HG03066 (cell line): ENCODE data around the gene ASXL3.

Source experiments
- ATAC-seq: cut with Tn5 transposase; IDR thresholded peaks from one replicate; pipeline ENCODE4 v1.9.1; 2021; ENCODE audit warnings: low read depth; ENCODE audit not compliant: unreplicated experiment

The ASXL3 gene

DNA sequence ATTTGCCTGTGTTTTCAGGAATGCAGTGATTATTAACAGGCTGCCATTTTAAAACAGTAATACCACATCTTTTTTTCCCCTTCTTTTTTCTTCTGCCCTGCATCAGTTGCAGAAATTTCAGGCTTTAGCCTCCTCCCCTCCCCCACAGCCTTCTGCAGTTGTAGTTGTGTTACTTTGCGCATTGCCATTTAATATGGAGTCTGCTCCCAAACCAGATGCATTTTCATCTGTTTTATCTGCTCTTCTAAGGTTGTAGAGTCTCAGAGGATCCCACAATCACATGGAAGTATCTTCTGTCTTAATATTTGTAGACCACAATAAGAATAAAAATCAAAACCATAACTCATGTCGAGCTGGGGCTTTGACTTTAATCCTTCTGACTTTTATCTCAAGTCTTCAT lies 3.8 kb downstream of the ASXL3 start:
- ATAC-seq: no peak

- ATAC-seq: no peak
These were observed 5.9 kb downstream of the ASXL3 start for GRCh38 chr18:33583901-33584300.

DNA sequence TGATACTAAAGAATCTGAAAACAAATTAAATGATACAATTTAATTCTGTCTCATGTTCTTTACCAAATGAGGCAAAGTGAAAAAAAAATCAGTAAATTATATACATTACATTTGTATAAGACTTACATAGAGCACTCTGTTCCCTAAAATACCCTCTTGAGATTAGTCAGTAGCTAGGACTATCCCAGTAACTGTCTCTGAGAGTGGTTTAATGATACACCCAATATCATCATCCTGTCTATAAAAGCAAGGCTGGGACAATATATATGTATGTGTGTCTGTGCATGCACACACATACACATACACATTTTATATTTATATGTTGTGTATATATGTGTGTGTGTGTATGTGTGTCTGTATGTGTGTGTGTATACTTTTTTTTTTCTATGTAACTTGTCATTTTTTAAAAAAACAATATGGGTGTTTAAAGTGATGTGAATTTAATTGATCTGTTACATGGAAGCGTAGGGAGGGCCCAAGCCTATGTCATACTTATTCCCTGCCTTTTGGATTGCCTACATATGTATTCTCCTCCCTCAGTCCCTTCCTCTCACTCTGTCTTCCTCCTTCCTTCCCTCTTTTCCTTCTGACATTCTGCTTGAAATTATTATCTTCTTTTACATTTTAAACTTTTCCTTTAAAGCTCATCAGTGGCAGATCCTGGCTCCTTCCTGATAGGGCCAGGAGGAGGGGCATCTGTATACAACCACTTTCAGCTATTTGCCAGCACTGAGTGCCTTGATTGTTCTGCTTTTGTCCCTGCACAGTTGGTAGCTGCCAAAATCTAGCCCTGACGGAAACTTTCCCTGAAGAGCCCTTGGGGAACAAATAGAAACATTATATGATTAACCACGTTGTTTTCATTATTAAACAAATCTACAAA lies 6.8 kb downstream of the ASXL3 start:
- ATAC-seq: no peak

DNA sequence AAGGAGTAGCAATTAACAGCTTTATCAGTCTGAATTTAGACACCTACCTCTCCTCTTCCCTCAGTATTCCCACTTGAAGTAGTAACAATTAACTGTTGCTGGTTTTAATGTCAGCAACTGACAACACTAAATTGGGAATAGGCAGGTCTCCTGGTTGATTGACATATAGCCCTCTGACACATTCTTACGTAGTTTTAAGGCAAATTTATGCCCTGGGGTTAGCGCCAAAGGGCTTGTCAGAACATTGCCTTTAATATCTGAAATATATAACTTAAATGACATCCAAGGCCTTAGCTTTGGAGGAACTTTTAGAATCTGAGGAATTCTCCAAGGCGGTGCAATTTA lies 7.4 kb downstream of the ASXL3 start:
- no peak for ATAC-seq

- ATAC-seq: no peak
These were observed 10.3 kb downstream of the ASXL3 start for GRCh38 chr18:33588361-33588760.

GRCh38 chr18:33593261-33593660 lies 15.2 kb downstream of the ASXL3 start:
- no peak for ATAC-seq

- no peak for ATAC-seq
These were observed 16.8 kb downstream of the ASXL3 start for GRCh38 chr18:33594799-33595198.

DNA sequence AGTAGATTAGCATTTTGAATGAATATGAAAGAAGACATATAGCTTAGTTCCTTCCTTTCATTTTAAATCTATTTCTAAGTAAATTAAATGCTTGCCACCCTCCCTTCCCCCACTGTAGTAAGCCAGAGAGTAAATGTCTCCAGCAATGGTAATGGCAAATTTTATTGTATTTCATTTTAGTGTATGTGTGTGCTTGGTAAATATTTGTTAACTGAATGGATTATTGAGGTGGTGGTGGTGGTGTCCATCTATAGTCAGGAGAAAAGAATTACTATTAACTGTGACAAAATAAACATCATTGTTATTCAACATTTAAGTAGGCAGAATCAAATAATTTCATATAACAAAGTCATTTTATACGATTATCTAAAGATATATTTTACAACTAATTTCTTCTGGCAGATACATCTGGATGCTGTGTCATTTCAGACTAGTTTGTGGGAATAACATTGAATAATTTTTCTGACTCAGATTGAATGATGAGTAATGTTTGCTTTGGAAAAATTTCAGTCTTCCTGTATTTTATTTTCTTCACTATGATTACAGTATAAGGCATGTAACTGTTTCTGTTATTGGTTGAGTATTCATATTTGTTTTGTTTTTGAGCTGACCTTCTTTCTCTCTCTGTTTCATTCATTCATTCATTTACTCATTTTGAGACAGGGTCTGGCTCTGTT lies 18.3 kb downstream of the ASXL3 start:
- ATAC-seq: no peak

- no peak for ATAC-seq
These were observed 22.8 kb downstream of the ASXL3 start for GRCh38 chr18:33600846-33601245.

DNA sequence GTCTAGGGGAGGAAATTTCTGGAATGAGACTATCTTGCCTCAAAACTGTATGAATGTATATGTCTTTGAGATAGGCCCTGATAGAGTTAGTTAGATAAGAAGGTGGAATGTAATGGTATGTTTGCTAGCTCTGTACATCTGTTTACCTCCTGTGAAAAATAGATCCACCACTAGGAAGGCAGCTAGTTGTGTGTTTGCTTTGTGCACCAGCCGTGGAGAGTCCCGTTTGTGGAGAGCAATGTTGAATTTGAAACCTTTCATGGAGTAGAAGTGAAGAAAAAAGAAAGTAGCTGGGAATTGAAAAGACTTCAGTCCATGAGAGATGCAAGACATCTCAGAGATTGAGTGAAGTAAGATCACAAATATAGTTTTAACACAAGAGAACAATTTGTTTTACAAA lies 25.4 kb downstream of the ASXL3 start:
- ATAC-seq: no peak

DNA sequence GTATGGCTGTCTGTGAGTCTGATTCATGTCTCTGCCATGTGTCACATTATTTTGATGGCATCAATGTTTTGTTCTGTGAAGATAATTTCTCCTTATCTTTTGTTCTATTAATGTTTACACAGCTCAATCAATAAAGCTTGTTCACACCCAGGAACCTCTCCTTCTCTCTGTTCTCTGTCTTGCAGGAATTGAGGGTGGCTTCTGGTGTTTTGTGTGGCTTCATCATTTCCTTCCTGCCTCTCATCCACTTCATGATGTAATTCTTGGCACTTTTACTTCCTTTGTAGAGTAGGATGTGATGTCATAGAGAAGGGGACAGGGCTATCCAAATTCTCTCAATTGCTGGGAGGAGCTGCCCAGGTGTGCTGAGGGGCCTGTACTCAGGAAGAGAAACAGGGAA lies 27.2 kb downstream of the ASXL3 start:
- no peak for ATAC-seq

- no peak for ATAC-seq
These were observed 28.6 kb downstream of the ASXL3 start for GRCh38 chr18:33606621-33607020.

DNA sequence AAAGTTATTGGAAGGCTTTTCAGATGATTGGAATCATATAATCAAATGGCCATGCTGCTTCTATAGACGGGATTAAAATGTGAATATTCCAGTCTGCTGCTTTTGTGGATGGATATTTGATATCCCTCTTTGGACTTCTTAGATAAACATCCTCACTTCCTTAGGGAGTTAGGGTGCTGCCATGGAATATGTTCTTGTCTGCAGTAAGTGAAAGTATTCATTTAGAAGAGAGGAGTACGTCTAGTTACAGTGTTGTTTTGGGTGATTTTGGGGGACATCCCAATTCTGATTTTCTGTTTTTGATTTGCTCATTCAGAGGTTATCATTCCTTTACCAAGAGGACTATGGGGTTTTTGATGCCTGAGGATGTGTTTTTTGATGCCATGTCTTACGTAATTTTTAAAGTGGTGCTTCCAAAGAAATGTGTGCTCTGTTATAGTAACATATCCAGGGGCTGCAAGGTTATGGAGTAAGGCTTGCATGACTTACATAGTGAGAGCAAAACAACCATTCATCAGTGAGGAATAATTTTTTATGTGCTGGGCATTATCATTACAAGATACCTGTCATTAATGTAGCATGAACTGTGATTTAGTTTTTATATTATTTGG lies 33.6 kb downstream of the ASXL3 start:
- ATAC-seq: no peak

GRCh38 chr18:33612632-33613031 lies 34.6 kb downstream of the ASXL3 start:
- ATAC-seq: no peak

- no peak for ATAC-seq
These were observed 38.5 kb downstream of the ASXL3 start for GRCh38 chr18:33616556-33616955.

DNA sequence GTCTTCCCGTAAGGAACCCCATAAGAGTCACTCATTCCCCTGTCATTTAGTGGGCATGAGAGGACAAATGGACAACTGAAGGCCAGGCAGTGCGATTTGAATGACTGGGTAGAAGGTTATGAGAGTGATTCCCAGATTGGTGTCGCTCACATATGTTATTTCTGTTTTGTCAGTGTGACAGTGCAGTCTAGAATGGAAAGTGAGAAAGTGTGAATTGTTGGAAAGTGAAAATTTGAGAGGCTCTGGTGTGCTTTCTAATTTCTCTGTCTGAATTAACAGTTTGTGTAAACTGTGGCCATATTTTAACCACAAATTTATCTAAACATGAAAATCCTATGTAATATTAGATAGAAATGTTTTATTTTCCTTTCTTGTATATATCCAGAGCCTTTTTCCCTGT lies 49.1 kb downstream of the ASXL3 start:
- ATAC-seq: no peak

GRCh38 chr18:33630476-33630875 lies 52.5 kb downstream of the ASXL3 start:
- ATAC-seq: no peak

DNA sequence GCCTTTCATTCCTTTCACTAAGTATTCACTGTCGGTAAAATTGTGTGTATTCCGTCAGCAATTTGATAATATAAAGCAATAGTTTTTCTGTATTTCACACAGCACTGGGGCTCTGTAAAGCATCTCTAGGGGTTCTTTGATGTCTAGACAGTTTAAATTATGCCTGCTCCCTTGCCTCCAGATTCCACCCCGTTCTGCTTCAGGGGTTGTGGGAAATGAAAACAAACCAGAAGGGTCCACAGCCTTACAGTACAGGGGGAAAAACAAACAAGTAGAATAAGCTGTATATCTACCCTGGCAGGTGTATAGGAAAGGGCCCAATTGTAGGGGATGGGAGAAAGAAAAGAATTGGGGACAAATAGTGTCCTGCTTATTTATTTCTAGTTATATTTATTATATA lies 63.1 kb downstream of the ASXL3 start:
- ATAC-seq: no peak

DNA sequence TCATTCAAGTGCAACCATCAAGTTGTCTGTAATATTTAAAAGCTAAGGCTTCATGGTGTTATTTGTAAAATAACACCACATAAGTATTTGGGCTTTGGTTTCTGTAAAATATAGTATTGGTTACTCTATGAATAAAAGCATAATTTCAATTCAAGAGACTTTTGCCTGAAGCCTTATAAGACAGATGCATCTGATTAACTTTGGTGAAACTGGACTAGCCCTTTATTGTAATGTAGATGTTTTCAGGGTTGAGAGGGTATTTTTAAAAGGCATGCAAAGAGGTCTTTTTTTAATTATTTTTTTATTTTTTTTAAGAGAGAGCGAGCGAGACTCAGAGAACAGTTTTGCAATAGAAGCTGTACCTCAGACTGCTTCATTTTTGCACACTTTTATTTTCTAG lies 66.5 kb downstream of the ASXL3 start:
- ATAC-seq: no peak

- ATAC-seq: no peak
These were observed 69.3 kb downstream of the ASXL3 start for GRCh38 chr18:33647365-33647764.

DNA sequence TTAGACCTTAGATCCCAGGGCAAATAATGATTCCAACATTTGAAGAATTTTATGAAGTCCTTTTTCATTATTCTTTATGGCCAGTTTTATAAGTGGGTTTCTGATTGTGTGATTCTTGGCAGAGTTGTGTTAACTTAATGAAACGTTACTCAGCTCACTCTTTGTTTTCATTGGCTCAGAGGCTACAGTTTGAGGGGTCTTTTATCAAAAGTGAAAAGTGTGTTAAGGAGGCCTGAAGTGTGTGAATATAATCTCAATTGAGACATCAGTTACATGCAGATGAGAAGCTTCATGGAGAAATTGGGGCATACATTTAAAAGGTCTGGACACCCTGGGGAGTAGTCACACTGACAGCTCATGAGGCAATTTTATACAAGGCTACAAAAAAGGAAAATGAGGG lies 74.6 kb downstream of the ASXL3 start:
- ATAC-seq: no peak

DNA sequence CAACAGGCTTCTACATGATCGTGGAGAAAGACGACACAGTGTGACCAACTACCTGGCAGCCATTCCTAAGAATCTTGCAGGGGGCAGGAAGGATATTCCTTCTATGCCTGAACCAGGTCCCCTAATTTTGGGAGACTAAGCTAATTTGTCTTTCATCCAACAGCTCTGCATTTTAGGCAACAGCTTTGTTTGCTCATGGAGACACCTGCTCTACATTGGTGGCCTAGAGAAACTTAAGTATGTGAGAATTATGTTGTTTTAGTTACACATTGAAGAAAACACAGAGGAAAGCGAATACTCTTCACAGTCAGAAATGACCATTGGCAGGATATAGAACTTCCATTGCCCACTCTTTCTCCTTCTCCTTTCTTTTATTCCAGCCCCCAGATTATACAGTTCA lies 75.2 kb downstream of the ASXL3 start:
- no peak for ATAC-seq
